Neural cell (in vitro differentiated cells): Measurements from ENCODE around the gene RCN2. TPM values are rescaled to one million over a fixed set of nuclear protein-coding genes. Genes with fewer than 3 reads are reported as not detected.

ENCODE experiments used
- H2AFZ ChIP-seq: fragments of 200-600, 300-800 bp; sonication (generic), shearing (Covaris generic); 2 replicates; pipeline ENCODE4 v1.6.0; 2014; ENCODE audit warnings: low read depth, mild to moderate bottlenecking, antibody characterized with exemption, low read length, moderate library complexity
- H3F3A ChIP-seq: fragments of 200-600 bp; shearing (Covaris generic); 2 replicates; pipeline ENCODE4 v1.6.1; 2016; ENCODE audit warnings: mild to moderate bottlenecking, moderate library complexity, mixed read lengths, antibody characterized with exemption, low read length; ENCODE audit not compliant: insufficient read depth, poor library complexity, severe bottlenecking
- H3K27ac ChIP-seq: fragments of 200-600, 300-800 bp; sonication (generic), shearing (Covaris generic); 2 replicates; pipeline ENCODE4 v1.5.1; 2014; ENCODE audit warnings: mild to moderate bottlenecking, low read length, moderate library complexity
- H3K27me3 ChIP-seq: fragments of 300-800, 200-600 bp; sonication (generic), shearing (Covaris generic); 2 replicates; pipeline ENCODE4 v1.6.0; 2014; ENCODE audit warnings: mild to moderate bottlenecking, low read depth, low read length, moderate library complexity; ENCODE audit not compliant: insufficient read depth
- H3K36me3 ChIP-seq: fragments of 300-800, 200-600 bp; sonication (generic), shearing (Covaris generic); 2 replicates; pipeline ENCODE4 v1.5.1; 2014; ENCODE audit warnings: mild to moderate bottlenecking, antibody characterized with exemption, low read length, moderate library complexity; ENCODE audit not compliant: insufficient read depth
- H3K4me2 ChIP-seq: fragments of 300-800, 200-600 bp; sonication (generic), shearing (Covaris generic); 2 replicates; pipeline ENCODE4 v1.6.0; 2014; ENCODE audit warnings: mild to moderate bottlenecking, low read length
- H3K4me3 ChIP-seq: fragments of 300-800, 200-600 bp; sonication (generic), shearing (Covaris generic); 2 replicates; pipeline ENCODE4 v1.5.1; 2014; ENCODE audit warnings: mild to moderate bottlenecking, low read length, moderate library complexity
- H3K79me2 ChIP-seq: fragments of 200-600 bp; shearing (Covaris generic); replicated peaks from 2 replicates; pipeline ENCODE4 v1.6.0; 2014; ENCODE audit warnings: mild to moderate bottlenecking, low read length, moderate library complexity; ENCODE audit not compliant: insufficient read depth
- H3K9ac ChIP-seq: fragments of 300-800, 200-600 bp; sonication (generic), shearing (Covaris generic); 2 replicates; pipeline ENCODE4 v1.6.1; 2016; ENCODE audit warnings: mild to moderate bottlenecking, low read length, mixed read lengths
- H3K9me2 ChIP-seq: fragments of 200-600 bp; shearing (Covaris generic); 2 replicates; pipeline ENCODE4 v1.6.1; 2016; ENCODE audit warnings: mild to moderate bottlenecking, low read length, mixed read lengths; ENCODE audit not compliant: insufficient read depth
- H3K9me3 ChIP-seq: fragments of 200-600, 300-800 bp; sonication (generic), shearing (Covaris generic); 2 replicates; pipeline ENCODE4 v1.6.1; 2016; ENCODE audit warnings: mild to moderate bottlenecking, mixed run types, low read length, moderate library complexity, mixed read lengths
- H4K20me1 ChIP-seq: fragments of 200-600 bp; shearing (Covaris generic); 2 replicates; pipeline ENCODE4 v1.6.1; 2016; ENCODE audit warnings: mild to moderate bottlenecking, mixed run types; ENCODE audit not compliant: insufficient read depth
- CTCF ChIP-seq: fragments of 450-650 bp; IDR thresholded peaks from 2 replicates; pipeline ENCODE4 v1.5.1; 2014; ENCODE audit warnings: antibody characterized with exemption, mild to moderate bottlenecking, moderate library complexity; ENCODE audit not compliant: poor library complexity, severe bottlenecking
- EP300 ChIP-seq: fragments of 450-650 bp; conservative IDR thresholded peaks from 2 replicates; pipeline ENCODE4 v1.6.1; 2014; ENCODE audit warnings: antibody characterized with exemption, mild to moderate bottlenecking, moderate library complexity; ENCODE audit not compliant: poor library complexity, severe bottlenecking
- EZH2 ChIP-seq: fragments of 200-600, 300-800 bp; shearing (Covaris generic), sonication (generic); IDR thresholded peaks from 2 replicates; pipeline ENCODE4 v1.6.1; 2014; ENCODE audit warnings: antibody characterized with exemption, low read length, borderline replicate concordance, mild to moderate bottlenecking; ENCODE audit not compliant: insufficient read depth, poor library complexity, severe bottlenecking
- MXI1 ChIP-seq: fragments of 450-650 bp; conservative IDR thresholded peaks from 2 replicates; pipeline ENCODE4 v1.6.1; 2014; ENCODE audit warnings: antibody characterized with exemption, mild to moderate bottlenecking; ENCODE audit not compliant: poor library complexity, severe bottlenecking
- POLR2AphosphoS5 ChIP-seq: IDR thresholded peaks from 2 replicates; pipeline ENCODE4 v1.6.1; 2012
- RAD21 ChIP-seq: fragments of 450-650 bp; conservative IDR thresholded peaks from 2 replicates; pipeline ENCODE4 v1.6.1; 2014; ENCODE audit warnings: antibody characterized with exemption, mild to moderate bottlenecking, moderate library complexity
- REST ChIP-seq: IDR thresholded peaks from 2 replicates; pipeline ENCODE4 v1.6.1; 2012; ENCODE audit warnings: borderline replicate concordance
- SMC3 ChIP-seq: fragments of 450-650 bp; conservative IDR thresholded peaks from 2 replicates; pipeline ENCODE4 v1.6.1; 2014; ENCODE audit warnings: antibody characterized with exemption, mild to moderate bottlenecking, moderate library complexity; ENCODE audit not compliant: poor library complexity
- TAF1 ChIP-seq: IDR thresholded peaks from 2 replicates; pipeline ENCODE4 v1.6.1; 2012; ENCODE audit warnings: low read depth
- polyA plus RNA-seq: library from polyadenylated mRNA; depleted of rRNA; stranded (reverse); fragments of >200 nt; gene quantifications from 2 replicates; pipeline ENCODE4 v1.2.3, GENCODE V29; 2014

RCN2 gene
- polyA plus RNA-seq, 1 donor from 2014 or later = 400 TPM

DNA sequence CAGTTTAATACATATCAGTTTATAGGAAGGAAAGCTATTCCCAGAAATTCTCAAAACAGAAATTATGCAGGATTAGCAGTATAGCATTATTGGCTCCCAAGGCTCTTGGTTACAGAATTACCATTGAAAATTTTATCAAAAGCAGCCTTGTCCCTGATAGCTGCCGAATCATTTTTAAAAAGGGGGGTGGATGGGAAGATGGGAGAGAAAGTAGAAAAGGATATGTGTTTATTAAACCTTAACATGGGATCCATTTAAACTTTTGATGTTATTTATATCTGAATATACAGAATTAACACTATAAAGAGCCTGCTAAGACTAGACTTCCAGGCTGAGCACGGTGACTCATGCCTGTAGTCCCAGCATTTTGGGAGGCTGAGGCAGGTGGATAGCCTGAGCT, 10.8 kb downstream of the RCN2 start:
- Histone ChIP-seq H3K9me3 (no peaks in the 10 kb centered on the region), H3K27ac (no peak overlapping the region), H3K4me2 (no peak overlapping the region), H3F3A (no peaks in the 10 kb centered on the region), H3K9me2 (no peaks in the 10 kb centered on the region), H3K27me3 (no peaks in the 10 kb centered on the region), H3K79me2 (peaks cover 4% of the 10 kb centered on the region), H3K4me3 (no peak overlapping the region), H2AFZ (no peak overlapping the region), H4K20me1 (no peaks in the 10 kb centered on the region), H3K9ac (no peak overlapping the region), H3K36me3 (peaks cover 9% of the 10 kb centered on the region)
- TF ChIP-seq REST (no peak), CTCF (no peak), SMC3 (no peak), MXI1 (no peak), POLR2AphosphoS5 (no peak)

- H3K36me3 ChIP-seq = peaks cover 14% of the 10 kb centered on the region
- H2AFZ ChIP-seq = no peak overlapping the region
- no peaks in the 10 kb centered on the region for H4K20me1 ChIP-seq
- no peaks in the 10 kb centered on the region for H3K9me2 ChIP-seq
- no peak overlapping the region for H3K27ac ChIP-seq
- no peaks in the 10 kb centered on the region for H3K27me3 ChIP-seq
- H3K79me2 ChIP-seq = peaks cover 4% of the 10 kb centered on the region
- H3K4me2 ChIP-seq = no peak overlapping the region
- TF ChIP-seq RAD21 (no peak), MXI1 (no peak), CTCF (no peak), TAF1 (no peak), EZH2 (no peak), POLR2AphosphoS5 (no peak), REST (no peak), SMC3 (no peak), EP300 (no peak)
- no peaks in the 10 kb centered on the region for H3F3A ChIP-seq
- H3K9ac ChIP-seq = no peak overlapping the region
- no peaks in the 10 kb centered on the region for H3K9me3 ChIP-seq
- H3K4me3 ChIP-seq = no peak overlapping the region
Observed at GRCh38 chr15:76945494-76946093, 14.0 kb downstream of the RCN2 start.
